Karpas-422 (cell line): Measurements from ENCODE around the gene FOXP4. TPM values are rescaled to one million over a fixed set of nuclear protein-coding genes. Genes with fewer than 3 reads are reported as not detected.

Experiments
- DNase-seq: peaks from one replicate; pipeline ENCODE4 v3.0.0-alpha.2; 2015
- H2AFZ ChIP-seq: fragments of 200-600 bp; sonication (generic); 2 replicates; pipeline ENCODE4 v1.6.1; 2014; ENCODE audit warnings: antibody characterized with exemption, low read length, mixed read lengths
- H3K27ac ChIP-seq: fragments of 200-600 bp; sonication (generic); 2 replicates; pipeline ENCODE4 v1.5.1; 2014; ENCODE audit warnings: mild to moderate bottlenecking, low read length, moderate library complexity
- H3K27me3 ChIP-seq: fragments of 200-600 bp; sonication (generic); 2 replicates; pipeline ENCODE4 v1.6.1; 2014; ENCODE audit warnings: low read length, mixed read lengths
- H3K36me3 ChIP-seq: fragments of 200-600 bp; sonication (generic); 2 replicates; pipeline ENCODE4 v1.6.1; 2014; ENCODE audit warnings: low read length, mixed read lengths; ENCODE audit not compliant: insufficient read depth
- H3K4me1 ChIP-seq: fragments of 200-600 bp; sonication (generic); 2 replicates; pipeline ENCODE4 v1.6.1; 2014; ENCODE audit warnings: mild to moderate bottlenecking, low read length, mixed read lengths
- H3K4me2 ChIP-seq: fragments of 200-600 bp; sonication (generic); 2 replicates; pipeline ENCODE4 v1.6.1; 2014; ENCODE audit warnings: low read length, low read depth, mild to moderate bottlenecking; ENCODE audit not compliant: poor library complexity, severe bottlenecking
- H3K4me3 ChIP-seq: fragments of 200-600 bp; sonication (generic); 2 replicates; pipeline ENCODE4 v1.5.1; 2014; ENCODE audit warnings: mild to moderate bottlenecking, antibody characterized with exemption, low read length, mixed read lengths
- H3K79me2 ChIP-seq: fragments of 200-600 bp; sonication (generic); 2 replicates; pipeline ENCODE4 v1.6.1; 2014; ENCODE audit warnings: mild to moderate bottlenecking, low read length, mixed read lengths
- H3K9ac ChIP-seq: fragments of 200-600 bp; sonication (generic); 2 replicates; pipeline ENCODE4 v1.6.0; 2014; ENCODE audit warnings: low read length
- H3K9me2 ChIP-seq: fragments of 200-600 bp; sonication (generic), shearing (Covaris generic); replicated peaks from 2 replicates; pipeline ENCODE4 v1.6.0; 2014; ENCODE audit warnings: mild to moderate bottlenecking, low read length, moderate library complexity; ENCODE audit not compliant: insufficient read depth
- H3K9me3 ChIP-seq: fragments of 300-700, 200-600 bp; sonication (generic); 2 replicates; pipeline ENCODE4 v1.6.1; 2014; ENCODE audit warnings: low read length, mixed read lengths
- H4K20me1 ChIP-seq: fragments of 200-600 bp; sonication (generic); 2 replicates; pipeline ENCODE4 v1.6.1; 2014; ENCODE audit warnings: mild to moderate bottlenecking, antibody characterized with exemption, low read length, low read depth; ENCODE audit not compliant: insufficient read depth
- total RNA-seq: library from RNA; depleted of rRNA; stranded (reverse); fragments of >200 nt; shearing (Covaris generic); gene quantifications from 2 replicates; pipeline ENCODE4 v1.2.3, GENCODE V29; 2014; ENCODE audit warnings: low replicate concordance

The FOXP4 gene
- total RNA-seq, 1 experiment from 2014 or later: 5.0 TPM

DNA sequence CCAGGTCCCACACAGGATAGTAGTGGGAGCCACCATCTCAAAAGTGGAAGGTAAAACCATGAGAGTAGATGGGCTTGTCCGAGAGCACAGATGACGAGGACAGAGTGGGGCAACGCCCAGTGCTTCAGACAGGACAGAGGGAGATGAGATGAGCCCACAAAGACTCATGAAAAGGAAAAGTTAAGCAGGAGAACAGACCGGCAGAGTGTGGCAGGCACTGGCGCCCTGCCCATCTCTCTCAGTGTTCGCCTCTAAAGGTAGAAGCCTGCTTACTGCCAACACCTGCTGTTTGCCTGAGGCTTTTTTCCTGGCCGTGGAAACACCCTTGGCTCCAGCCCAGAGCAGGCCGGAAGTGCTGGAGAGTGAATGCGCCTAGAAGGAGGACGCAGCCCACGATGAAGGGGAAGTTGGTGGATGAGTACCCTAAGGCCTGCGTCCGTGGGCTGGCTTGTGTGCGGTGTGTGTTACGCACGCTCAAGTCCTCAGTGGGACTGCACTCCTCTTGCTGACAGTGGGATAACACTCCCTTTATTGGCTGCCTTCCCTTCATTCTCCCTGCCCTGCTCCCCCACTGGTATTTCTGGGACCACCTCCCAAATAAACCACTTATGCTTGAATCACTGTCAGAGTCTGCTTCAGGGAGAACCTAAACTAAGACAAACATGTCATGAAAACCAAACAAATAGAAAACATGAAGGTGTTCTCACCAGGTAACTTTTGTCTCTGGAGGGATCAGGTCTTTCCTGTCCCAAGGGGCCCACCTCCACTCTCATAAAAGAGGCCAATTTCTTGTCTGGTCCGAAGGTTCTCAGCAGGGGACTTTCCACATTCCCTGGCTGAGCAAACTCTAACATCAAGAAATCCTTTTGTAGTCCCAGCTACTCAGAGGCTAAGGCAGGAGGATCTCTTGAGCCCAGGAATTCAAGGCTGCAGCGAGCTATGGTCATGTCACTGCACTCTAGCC lies 9.1 kb upstream of the FOXP4 start:
- peaks cover 5% of the 10 kb centered on the region; the same call in 1 of the 2 replicates for H3K4me1 ChIP-seq
- no peaks in the 10 kb centered on the region for H3K9me2 ChIP-seq
- H3K36me3 ChIP-seq: no peaks in the 10 kb centered on the region
- H3K9me3 ChIP-seq: no peaks in the 10 kb centered on the region
- H3K27me3 ChIP-seq: no peaks in the 10 kb centered on the region
- no peak overlapping the region for H3K9ac ChIP-seq
- no peak overlapping the region for H3K4me3 ChIP-seq
- no peak overlapping the region for H3K27ac ChIP-seq
- no peak overlapping the region for H2AFZ ChIP-seq
- no peak overlapping the region for H3K4me2 ChIP-seq
- 0 out of 2 replicates have a peak, but pooled peaks cover 10% of the 10 kb centered on the region for H4K20me1 ChIP-seq
- DNase-seq: no peak
- H3K79me2 ChIP-seq: no peaks in the 10 kb centered on the region

DNA sequence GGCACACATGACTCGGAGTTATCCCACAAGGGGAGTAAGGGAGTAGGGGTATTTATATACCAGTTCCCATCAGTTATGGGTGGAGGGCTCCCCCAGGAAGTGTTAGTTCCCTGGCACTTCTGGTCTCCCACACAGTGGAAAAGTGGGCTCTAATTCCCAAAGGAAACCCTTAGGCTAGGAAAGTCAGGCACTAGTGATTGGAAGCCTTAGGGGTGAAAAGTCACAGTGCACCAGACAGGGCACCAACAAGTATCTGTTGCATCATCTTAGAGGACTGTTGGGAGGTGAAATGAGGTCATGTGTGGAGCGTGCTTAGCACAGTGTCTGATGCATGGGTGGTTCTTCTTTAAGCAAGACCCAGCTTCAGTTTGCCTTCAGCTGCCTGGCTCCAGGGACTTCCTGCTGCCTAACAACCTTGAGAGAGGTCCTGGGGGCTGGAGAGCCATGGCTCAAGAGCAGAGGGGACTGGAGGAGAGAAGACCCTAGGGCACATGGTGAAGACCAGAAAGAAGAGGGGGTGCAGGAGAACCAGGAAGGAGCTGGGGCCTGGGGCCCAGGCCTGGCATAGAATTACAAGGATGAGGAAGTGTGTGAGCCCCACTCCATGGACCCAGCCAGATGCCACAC lies 7.5 kb upstream of the FOXP4 start:
- Histone ChIP-seq H3K9me3 (no peaks in the 10 kb centered on the region), H3K4me1 (peaks cover 5% of the 10 kb centered on the region; the same call in 1 of the 2 replicates), H3K9me2 (no peaks in the 10 kb centered on the region), H3K4me3 (no peak overlapping the region), H3K4me2 (no peak overlapping the region), H3K79me2 (no peaks in the 10 kb centered on the region), H2AFZ (no peak overlapping the region), H3K9ac (no peak overlapping the region; the same call in 1 of the 2 replicates), H4K20me1 (0 out of 2 replicates have a peak, but pooled peaks cover 15% of the 10 kb centered on the region), H3K27me3 (no peaks in the 10 kb centered on the region), H3K27ac (no peak overlapping the region), H3K36me3 (no peaks in the 10 kb centered on the region)
- peak; percentile 57 for DNase-seq

DNA sequence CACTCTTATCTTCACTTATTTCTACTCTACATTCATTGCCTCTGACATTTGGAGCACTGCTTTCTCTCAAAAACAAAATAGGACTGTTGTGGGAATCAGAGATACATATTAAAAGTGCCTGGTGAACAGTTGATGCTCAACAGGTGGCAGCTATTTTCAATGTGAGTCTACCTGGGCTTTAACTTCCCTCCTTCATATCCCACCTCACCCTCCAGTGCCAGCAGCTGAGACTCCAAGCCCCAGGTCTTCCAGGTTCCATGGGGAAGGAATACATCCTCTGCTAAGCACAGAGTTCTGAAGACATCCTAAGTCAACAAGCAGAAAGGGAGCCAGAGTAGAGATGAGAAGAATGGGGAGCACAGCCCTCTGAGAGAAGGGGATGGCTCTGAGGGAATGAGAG lies 7.0 kb upstream of the FOXP4 start:
- no peak for DNase-seq
- Histone ChIP-seq H3K27ac (no peak overlapping the region), H3K9me2 (no peaks in the 10 kb centered on the region), H3K4me3 (no peak overlapping the region), H3K9me3 (no peaks in the 10 kb centered on the region), H3K27me3 (no peaks in the 10 kb centered on the region), H3K79me2 (no peaks in the 10 kb centered on the region), H3K36me3 (no peaks in the 10 kb centered on the region), H4K20me1 (peaks cover 16% of the 10 kb centered on the region; the same call in 1 of the 2 replicates), H3K4me1 (peaks cover 5% of the 10 kb centered on the region; the same call in 1 of the 2 replicates), H2AFZ (no peak overlapping the region), H3K9ac (no peak overlapping the region), H3K4me2 (no peak overlapping the region)

DNA sequence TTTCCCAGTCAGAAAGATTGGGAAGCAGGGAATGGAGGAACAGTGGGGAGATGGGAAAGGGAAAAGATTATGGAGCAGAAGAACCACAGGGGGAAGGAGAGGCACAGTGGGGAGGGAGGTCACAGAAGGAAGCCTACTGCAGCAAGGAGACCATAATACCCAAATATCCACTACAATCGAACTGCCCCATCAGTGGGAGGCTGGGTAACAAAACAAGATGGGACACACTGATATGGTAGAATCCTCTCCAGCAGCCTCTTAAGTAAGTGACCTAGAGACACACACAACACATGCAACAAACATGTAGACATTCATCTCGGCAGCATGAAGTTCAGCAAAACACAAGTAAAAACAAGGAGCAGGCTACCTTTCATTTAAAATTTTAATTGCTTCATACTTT lies 4.8 kb upstream of the FOXP4 start:
- H3K36me3 ChIP-seq: no peaks in the 10 kb centered on the region
- H2AFZ ChIP-seq: no peak overlapping the region
- no peak overlapping the region for H3K9ac ChIP-seq
- no peak for DNase-seq
- H3K4me1 ChIP-seq: peaks cover 16% of the 10 kb centered on the region
- H4K20me1 ChIP-seq: peaks cover 19% of the 10 kb centered on the region; the same call in 1 of the 2 replicates
- H3K4me2 ChIP-seq: no peak overlapping the region
- no peak overlapping the region for H3K27ac ChIP-seq
- no peaks in the 10 kb centered on the region for H3K9me3 ChIP-seq
- no peaks in the 10 kb centered on the region; the same call in 1 of the 2 replicates for H3K27me3 ChIP-seq
- H3K4me3 ChIP-seq: no peak overlapping the region
- H3K9me2 ChIP-seq: no peaks in the 10 kb centered on the region
- no peaks in the 10 kb centered on the region for H3K79me2 ChIP-seq

DNA sequence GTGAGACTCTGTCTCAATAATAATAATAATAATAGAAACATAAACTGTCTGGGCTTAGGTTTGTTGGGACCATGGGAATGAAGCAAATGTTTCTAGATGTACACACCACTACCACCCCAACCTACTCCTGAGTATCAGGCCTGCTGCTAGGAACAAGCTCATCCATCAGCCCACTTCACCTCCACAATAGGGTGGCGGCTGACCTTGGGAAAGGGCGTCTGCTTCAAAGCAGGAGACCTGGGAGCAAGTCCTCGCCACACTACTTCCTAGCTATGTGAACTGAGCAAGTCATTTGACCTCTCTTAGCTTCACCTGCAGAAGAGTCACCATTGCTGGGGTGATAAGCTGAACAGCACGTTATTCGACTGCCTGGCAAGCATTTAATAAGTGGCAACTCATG lies 3.1 kb upstream of the FOXP4 start:
- no peak overlapping the region for H2AFZ ChIP-seq
- H3K36me3 ChIP-seq: no peaks in the 10 kb centered on the region
- H3K4me1 ChIP-seq: peaks cover 22% of the 10 kb centered on the region
- H3K27ac ChIP-seq: no peak overlapping the region
- peaks cover 13% of the 10 kb centered on the region for H3K79me2 ChIP-seq
- no peak for DNase-seq
- H3K4me2 ChIP-seq: no peak overlapping the region
- H3K27me3 ChIP-seq: no peaks in the 10 kb centered on the region; the same call in 1 of the 2 replicates
- peaks cover 28% of the 10 kb centered on the region; the same call in 1 of the 2 replicates for H4K20me1 ChIP-seq
- H3K9ac ChIP-seq: no peak overlapping the region
- no peak overlapping the region for H3K4me3 ChIP-seq
- no peaks in the 10 kb centered on the region for H3K9me3 ChIP-seq
- H3K9me2 ChIP-seq: no peaks in the 10 kb centered on the region

DNA sequence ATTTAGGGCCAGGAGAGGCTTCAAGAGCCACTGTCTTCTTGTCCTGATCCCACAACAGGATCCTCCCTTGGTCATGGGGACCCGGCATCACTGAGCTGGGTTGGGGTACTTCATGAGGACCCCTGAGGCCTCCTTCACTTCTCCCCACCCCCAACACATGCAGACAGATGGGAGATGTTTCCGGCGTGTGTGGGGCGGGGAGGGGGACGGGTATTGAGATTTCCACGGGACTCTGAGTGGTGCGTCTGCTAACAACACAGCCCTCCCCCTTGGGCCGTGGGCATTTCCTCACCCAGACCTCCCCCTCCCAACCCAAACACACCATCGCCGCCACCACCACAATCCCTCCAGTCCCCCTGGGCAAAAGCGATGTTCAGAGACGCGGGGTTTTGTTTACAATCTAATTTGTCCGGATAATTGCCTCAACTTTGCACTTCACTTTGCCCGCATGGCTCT lies 906 bp upstream of the FOXP4 start:
- Histone ChIP-seq H3K4me1 (peaks cover 22% of the 10 kb centered on the region), H3K36me3 (no peaks in the 10 kb centered on the region), H3K9me2 (no peaks in the 10 kb centered on the region), H3K9ac (peak overlapping the region; percentile 86), H3K4me2 (peak overlapping the region; percentile 95), H3K79me2 (peaks cover 35% of the 10 kb centered on the region), H3K27ac (no peak overlapping the region), H3K9me3 (no peaks in the 10 kb centered on the region), H2AFZ (peak overlapping the region; percentile 64), H3K4me3 (peak overlapping the region; percentile 76), H3K27me3 (no peaks in the 10 kb centered on the region; the same call in 1 of the 2 replicates), H4K20me1 (peaks cover 35% of the 10 kb centered on the region; the same call in 1 of the 2 replicates)
- peak; percentile 48 for DNase-seq

DNA sequence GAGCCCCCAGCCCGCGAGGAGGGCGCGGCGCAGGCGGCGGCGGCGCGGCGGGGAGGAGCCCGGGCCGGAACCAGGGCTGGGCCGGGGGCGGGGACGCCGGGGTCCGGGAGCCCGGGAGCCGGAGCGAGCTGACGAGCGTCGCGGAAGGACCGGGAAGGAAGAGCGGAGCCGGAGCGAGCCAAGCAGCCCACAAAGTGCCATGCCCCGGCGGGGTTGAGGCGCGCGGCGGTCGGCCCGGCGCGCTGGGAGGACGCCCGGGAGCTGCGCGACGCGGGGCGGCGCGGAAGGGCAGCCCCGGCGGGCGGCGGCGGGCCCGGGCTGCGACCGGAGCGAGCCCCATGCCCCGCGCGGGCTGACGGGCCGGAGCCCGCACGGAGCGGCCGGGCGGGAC lies 289 bp downstream of the FOXP4 start:
- peak overlapping the region; percentile 97 for H3K4me2 ChIP-seq
- peaks cover 22% of the 10 kb centered on the region for H3K4me1 ChIP-seq
- H3K4me3 ChIP-seq: peak overlapping the region; percentile 100
- peaks cover 46% of the 10 kb centered on the region for H3K79me2 ChIP-seq
- no peaks in the 10 kb centered on the region; the same call in 1 of the 2 replicates for H3K27me3 ChIP-seq
- peak; percentile 81 for DNase-seq
- no peaks in the 10 kb centered on the region for H3K9me3 ChIP-seq
- H3K9me2 ChIP-seq: no peaks in the 10 kb centered on the region
- H2AFZ ChIP-seq: no peak overlapping the region
- peak overlapping the region; percentile 85 for H3K9ac ChIP-seq
- no peak overlapping the region for H3K27ac ChIP-seq
- peaks cover 37% of the 10 kb centered on the region; the same call in 1 of the 2 replicates for H4K20me1 ChIP-seq
- 0 out of 2 replicates have a peak, but pooled peaks cover 6% of the 10 kb centered on the region for H3K36me3 ChIP-seq
